ENCODE results near the gene GMPR. TPM values are rescaled to one million over a fixed set of nuclear protein-coding genes. Genes with fewer than 3 reads are reported as not detected.
A peak's percentile ranks its signal among the peaks of the same experiment; 100 is the strongest.

The GMPR gene
- total RNA-seq, 1 donor from 2014 or later: 0.96 TPM

DNA sequence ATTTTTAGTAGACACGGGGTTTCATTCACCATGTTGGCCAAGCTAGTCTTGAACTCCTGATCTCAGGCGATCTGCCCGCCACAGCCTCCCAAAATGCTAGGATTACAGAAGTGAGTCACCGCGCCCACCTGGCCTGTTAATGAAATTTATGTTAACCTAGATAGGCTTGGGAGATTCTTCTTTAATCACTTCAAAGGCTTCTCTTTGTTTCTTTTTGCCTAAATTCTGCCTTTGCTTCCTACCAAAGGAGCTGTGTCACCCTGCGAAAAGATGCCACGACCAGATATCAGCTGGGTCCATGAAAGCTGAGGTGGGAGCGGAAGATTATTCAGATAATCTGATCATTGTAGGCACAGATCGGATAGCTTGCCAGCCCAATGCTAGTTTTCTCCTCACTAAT lies 75.3 kb downstream of the GMPR start:
- H3K27ac Mint-ChIP-seq: no peak overlapping the region
- DNase-seq (ENCODE audit: low spot score): no peak
- H3K27me3 Mint-ChIP-seq (ENCODE audit: insufficient read depth): no peaks in the 10 kb centered on the region
- intact Hi-C loops (cut with micrococcal nuclease): no loop called here
- peaks cover 19% of the 10 kb centered on the region for H3K4me1 Mint-ChIP-seq (ENCODE audit: low read depth)
- H3K9me3 Mint-ChIP-seq: no peaks in the 10 kb centered on the region
- peaks cover 21% of the 10 kb centered on the region for H3K36me3 Mint-ChIP-seq (ENCODE audit: low read depth)
- no peak overlapping the region for H3K4me3 Mint-ChIP-seq

DNA sequence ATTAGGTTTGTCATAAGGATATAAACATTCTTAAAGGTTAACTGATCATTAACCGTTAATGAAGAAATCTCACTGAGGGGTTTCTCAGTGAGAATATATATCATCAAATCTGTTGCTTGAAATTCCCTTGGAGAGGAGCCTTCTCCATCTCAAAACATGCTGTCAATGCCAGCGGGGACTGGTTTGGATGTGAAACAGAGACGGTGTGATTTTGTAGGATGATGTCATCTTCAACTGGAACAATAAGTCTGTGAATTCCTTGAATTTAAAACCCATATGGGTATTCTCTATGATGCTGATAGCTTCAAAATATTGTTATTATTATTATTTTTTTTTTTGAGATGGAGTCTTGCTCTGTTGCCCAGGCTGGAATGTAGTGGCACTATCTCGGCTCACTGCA lies 75.9 kb downstream of the GMPR start:
- no peak overlapping the region for H3K4me3 Mint-ChIP-seq

DNA sequence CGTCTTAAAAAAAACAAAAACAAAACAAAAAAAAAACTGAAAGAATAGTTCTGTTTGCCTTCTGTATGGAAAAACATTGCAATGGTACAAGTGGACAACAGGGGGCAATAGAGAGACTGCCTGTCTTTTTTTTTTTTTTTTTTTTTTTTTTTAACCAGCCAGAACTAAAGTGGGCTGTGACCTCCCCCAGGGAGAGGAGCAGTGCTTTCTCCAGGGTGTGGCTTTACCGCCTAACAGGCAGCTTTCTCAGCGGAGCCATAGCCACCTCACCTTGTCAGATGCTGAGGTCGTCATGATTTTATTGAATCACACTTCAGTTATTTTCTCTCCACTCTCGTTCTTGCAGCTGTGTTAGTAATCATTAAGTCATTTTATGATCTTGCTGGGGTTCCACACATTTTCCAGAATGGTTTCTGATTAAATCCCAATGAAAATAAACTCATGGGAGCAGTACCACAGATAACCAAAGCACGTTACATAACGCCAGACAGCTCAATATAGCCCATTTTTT lies 78.4 kb downstream of the GMPR start:
- peaks cover 48% of the 10 kb centered on the region for H3K4me1 Mint-ChIP-seq (ENCODE audit: low read depth)

More for the DNA sequence above, 75.9 kb downstream of the GMPR start:
- no peak for DNase-seq (ENCODE audit: low spot score)
- Mint-ChIP-seq H3K27me3 (ENCODE audit: insufficient read depth) (no peaks in the 10 kb centered on the region), H3K27ac (no peak overlapping the region), H3K9me3 (no peaks in the 10 kb centered on the region), H3K4me1 (ENCODE audit: low read depth) (peaks cover 24% of the 10 kb centered on the region), H3K36me3 (ENCODE audit: low read depth) (peaks cover 19% of the 10 kb centered on the region)
- intact Hi-C loops (cut with micrococcal nuclease): no loop called here

DNA sequence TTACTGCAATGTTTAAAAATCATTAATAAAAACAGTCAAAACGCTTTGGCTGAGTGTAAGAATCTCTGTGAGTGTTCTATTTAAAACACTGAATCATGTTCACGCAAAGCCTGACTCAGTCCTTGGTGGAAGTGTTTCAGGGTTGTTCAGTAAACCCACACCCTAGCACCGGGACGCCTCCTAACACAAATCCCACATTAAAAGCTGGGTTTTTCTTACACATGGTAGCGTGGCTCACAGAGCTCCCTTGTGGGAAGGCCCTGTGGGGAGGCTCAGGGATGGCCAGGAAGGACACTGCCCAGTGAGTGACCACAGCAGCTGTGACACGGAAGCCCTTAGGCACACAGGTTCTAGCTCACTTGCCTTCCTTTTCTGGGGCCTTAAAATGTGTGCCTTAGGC lies 80.2 kb downstream of the GMPR start:
- H3K27me3 Mint-ChIP-seq (ENCODE audit: insufficient read depth): no peaks in the 10 kb centered on the region
- H3K36me3 Mint-ChIP-seq (ENCODE audit: low read depth): peaks cover 26% of the 10 kb centered on the region
- H3K27ac Mint-ChIP-seq: peak overlapping the region; percentile 81
- H3K9me3 Mint-ChIP-seq: no peaks in the 10 kb centered on the region
- intact Hi-C loops (cut with micrococcal nuclease): no loop called here
- H3K4me3 Mint-ChIP-seq: peak overlapping the region; percentile 11
- H3K4me1 Mint-ChIP-seq (ENCODE audit: low read depth): peaks cover 65% of the 10 kb centered on the region
- DNase-seq (ENCODE audit: low spot score): peak; percentile 18

More for the DNA sequence above, 78.4 kb downstream of the GMPR start:
- H3K27ac Mint-ChIP-seq: no peak overlapping the region
- intact Hi-C loops (cut with micrococcal nuclease): loop anchor here (2.0 kb wide), 1 partner anchor 16 kb away; no protein-coding TSS in a partner anchor
- H3K27me3 Mint-ChIP-seq (ENCODE audit: insufficient read depth): no peaks in the 10 kb centered on the region
- peak; percentile 12 for DNase-seq (ENCODE audit: low spot score)
- H3K4me3 Mint-ChIP-seq: no peak overlapping the region
- no peaks in the 10 kb centered on the region for H3K9me3 Mint-ChIP-seq
- peaks cover 19% of the 10 kb centered on the region for H3K36me3 Mint-ChIP-seq (ENCODE audit: low read depth)

DNA sequence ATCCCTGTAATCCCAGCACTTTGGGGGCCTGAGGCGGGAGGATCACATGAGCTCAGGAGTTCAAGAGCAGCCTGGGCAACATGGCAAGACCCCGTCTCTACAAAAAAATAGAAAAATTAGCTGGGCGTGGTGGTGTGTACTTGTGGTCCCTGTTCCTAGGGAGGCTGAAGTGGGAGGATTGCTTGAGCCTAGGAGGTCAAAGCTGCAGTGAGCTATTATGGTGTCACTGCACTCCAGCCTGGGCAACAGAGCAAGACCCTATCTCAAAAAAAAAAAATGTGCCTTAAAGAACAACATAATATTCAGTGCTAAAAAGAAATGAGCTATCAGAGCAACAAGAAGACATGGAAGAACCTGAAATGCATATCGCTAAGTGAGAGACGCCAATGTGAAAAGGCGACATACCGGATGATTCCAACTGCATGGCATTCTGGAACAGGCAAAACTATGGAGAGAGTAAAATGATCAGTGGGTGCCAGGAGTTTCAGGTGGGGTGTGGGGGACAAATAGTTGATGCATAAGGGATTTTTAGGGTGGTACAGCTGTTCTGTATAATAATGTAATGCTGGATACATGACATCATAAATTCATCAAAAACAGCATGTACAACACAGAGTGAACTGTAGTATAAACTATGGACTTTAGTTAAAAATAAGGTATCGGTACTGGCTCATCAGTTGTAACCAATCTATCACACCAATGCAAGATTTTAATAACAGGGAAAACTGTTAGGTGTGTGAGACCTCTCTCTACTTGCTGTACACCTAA lies 80.8 kb downstream of the GMPR start:
- peak overlapping the region; percentile 81 for H3K27ac Mint-ChIP-seq
- no peak for DNase-seq (ENCODE audit: low spot score)
- H3K4me1 Mint-ChIP-seq (ENCODE audit: low read depth): peaks cover 68% of the 10 kb centered on the region
- no peaks in the 10 kb centered on the region for H3K27me3 Mint-ChIP-seq (ENCODE audit: insufficient read depth)
- no peaks in the 10 kb centered on the region for H3K9me3 Mint-ChIP-seq
- H3K36me3 Mint-ChIP-seq (ENCODE audit: low read depth): peaks cover 25% of the 10 kb centered on the region
- intact Hi-C loops (cut with micrococcal nuclease): no loop called here
- H3K4me3 Mint-ChIP-seq: peak overlapping the region; percentile 56

DNA sequence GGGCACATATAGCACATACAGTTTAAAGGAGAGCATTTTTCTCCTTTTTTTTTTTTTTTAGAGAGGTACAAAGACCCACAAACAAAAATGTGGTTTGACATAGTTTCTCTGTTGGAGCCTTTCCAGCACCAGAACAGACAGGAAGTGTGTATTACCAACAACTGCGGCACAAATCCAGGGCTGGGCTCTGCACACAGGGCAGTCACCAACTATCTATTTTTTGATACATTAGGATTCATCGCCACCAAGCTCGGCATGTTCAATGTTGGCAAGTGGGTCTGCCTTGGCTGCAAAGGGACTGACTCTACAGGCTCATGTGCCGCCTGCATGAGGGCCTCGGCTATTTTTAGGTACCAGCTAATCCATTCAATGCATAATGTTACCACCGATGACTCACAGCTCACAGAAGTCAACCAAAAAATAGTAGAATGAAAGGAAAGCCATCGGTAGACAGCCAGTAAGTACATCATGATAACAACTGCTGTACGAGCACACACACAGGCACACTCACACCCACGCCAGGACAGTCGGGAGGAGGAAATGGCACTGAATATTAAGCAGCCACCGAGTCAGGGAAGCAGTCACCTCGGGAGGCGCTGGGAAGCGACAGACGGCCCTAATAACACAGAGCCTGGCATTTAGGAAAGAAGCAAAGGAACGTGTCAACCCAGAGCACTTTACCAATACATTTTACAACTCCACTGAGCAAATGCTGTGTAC lies 81.6 kb downstream of the GMPR start:
- Mint-ChIP-seq H3K27me3 (ENCODE audit: insufficient read depth) (no peaks in the 10 kb centered on the region), H3K4me3 (peak overlapping the region; percentile 56), H3K36me3 (ENCODE audit: low read depth) (peaks cover 27% of the 10 kb centered on the region), H3K4me1 (ENCODE audit: low read depth) (peaks cover 76% of the 10 kb centered on the region), H3K27ac (peak overlapping the region; percentile 81), H3K9me3 (no peaks in the 10 kb centered on the region)
- DNase-seq (ENCODE audit: low spot score): peak; percentile 65
- intact Hi-C loops (cut with micrococcal nuclease): loop anchor here (1.0 to 10.0 kb wide), 11 partner anchors 81 to 1385 kb away; partner anchors contain the start of genes ATXN1, GMPR and NUP153

DNA sequence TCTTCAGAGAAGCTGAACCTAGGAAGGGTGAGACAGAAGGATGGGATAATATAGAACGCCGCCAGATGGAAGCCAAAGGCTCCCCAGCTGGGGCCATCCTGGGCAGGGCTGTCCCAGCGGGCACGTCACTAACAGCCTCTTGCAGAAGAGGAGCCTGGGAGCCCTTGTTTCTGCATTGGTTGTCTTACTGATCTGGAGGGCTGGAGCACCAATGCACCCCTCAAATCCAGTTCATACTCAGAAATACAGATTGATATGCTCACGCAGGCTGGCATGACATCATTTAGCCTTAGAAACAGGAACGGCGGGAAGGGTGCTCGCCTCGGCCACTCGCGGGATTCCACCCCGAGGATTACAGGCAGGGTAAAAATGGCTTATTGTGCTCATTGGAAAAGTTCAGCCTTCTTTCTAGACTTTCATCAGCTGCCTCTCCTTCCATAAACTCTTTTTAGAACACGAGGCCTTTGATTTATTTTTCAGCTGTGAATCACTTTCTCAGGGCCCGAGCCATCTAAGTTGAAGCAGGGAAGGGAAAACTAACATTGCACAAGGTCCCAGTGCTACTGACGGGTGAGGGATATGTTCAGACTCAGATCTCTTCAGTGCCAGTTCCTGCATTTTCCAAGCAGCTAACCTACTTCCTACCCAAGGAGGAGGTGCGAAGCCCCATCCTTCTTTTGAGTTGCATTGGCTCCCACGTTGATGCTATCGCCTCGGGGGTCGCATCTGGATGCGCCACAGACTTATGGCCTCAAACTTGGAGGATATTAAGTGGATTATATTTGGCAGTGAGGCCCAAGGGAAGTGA lies 82.3 kb downstream of the GMPR start:
- H3K4me3 Mint-ChIP-seq: peak overlapping the region; percentile 56
- H3K4me1 Mint-ChIP-seq (ENCODE audit: low read depth): peaks cover 83% of the 10 kb centered on the region
- H3K9me3 Mint-ChIP-seq: no peaks in the 10 kb centered on the region
- H3K36me3 Mint-ChIP-seq (ENCODE audit: low read depth): peaks cover 26% of the 10 kb centered on the region
- intact Hi-C loops (cut with micrococcal nuclease): loop anchor here (1.0 to 10.0 kb wide), 11 partner anchors 82 to 1384 kb away; partner anchors contain the start of genes ATXN1, GMPR and NUP153
- H3K27me3 Mint-ChIP-seq (ENCODE audit: insufficient read depth): no peaks in the 10 kb centered on the region
- H3K27ac Mint-ChIP-seq: peak overlapping the region; percentile 81
- no peak for DNase-seq (ENCODE audit: low spot score)

DNA sequence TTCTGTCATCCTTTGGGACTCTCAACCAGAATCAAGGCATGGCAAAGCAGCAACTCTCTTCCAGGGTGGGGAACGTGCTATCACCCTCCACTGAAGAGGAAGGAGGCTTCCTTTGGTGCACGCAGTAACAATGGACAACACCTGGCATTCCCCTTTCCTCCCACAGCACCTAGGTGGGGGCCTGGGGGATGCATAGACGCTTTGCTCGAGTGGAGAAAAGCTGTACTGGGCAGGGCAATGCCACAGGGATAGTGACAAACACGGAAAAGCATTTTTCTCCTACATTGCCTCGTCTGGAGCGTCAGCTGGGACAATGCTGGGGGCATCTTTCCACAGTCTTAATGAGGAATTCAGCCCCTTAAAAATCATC lies 82.9 kb downstream of the GMPR start:
- H3K27me3 Mint-ChIP-seq (ENCODE audit: insufficient read depth): no peaks in the 10 kb centered on the region
- no peak overlapping the region for H3K27ac Mint-ChIP-seq
- peaks cover 32% of the 10 kb centered on the region for H3K36me3 Mint-ChIP-seq (ENCODE audit: low read depth)
- DNase-seq (ENCODE audit: low spot score): no peak
- H3K4me3 Mint-ChIP-seq: no peak overlapping the region
- intact Hi-C loops (cut with micrococcal nuclease): loop anchor here (2.0 to 10.0 kb wide), 8 partner anchors 83 to 1383 kb away; partner anchors contain the start of genes GMPR and NUP153
- peaks cover 85% of the 10 kb centered on the region for H3K4me1 Mint-ChIP-seq (ENCODE audit: low read depth)
- no peaks in the 10 kb centered on the region for H3K9me3 Mint-ChIP-seq

DNA sequence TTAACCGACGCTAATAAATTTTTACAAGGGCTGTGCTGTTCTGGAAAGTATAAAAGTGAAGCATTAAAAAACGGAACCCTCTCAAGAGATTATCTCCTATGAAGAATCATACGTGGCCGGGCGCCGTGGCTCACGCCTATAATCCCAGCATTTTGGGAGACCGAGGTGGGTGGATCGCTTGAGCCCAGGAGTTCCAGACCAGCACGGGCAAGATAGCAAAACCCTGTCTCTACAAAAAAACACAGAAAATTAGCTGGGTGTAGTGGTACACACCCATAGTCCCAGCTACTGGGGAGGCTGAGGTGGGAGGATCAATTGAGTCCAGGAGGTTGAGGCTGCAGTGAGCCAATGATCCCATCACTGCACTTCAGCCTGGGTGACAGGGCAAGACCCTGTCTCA lies 83.4 kb downstream of the GMPR start:
- intact Hi-C loops (cut with micrococcal nuclease): loop anchor here (1.0 to 10.0 kb wide), 13 partner anchors 9 to 1383 kb away; partner anchors contain the start of genes GMPR and NUP153
- no peak for DNase-seq (ENCODE audit: low spot score)
- Mint-ChIP-seq H3K27ac (peak overlapping the region; percentile 99), H3K4me3 (no peak overlapping the region), H3K9me3 (no peaks in the 10 kb centered on the region), H3K27me3 (ENCODE audit: insufficient read depth) (no peaks in the 10 kb centered on the region), H3K4me1 (ENCODE audit: low read depth) (peaks cover 84% of the 10 kb centered on the region), H3K36me3 (ENCODE audit: low read depth) (peaks cover 37% of the 10 kb centered on the region)

DNA sequence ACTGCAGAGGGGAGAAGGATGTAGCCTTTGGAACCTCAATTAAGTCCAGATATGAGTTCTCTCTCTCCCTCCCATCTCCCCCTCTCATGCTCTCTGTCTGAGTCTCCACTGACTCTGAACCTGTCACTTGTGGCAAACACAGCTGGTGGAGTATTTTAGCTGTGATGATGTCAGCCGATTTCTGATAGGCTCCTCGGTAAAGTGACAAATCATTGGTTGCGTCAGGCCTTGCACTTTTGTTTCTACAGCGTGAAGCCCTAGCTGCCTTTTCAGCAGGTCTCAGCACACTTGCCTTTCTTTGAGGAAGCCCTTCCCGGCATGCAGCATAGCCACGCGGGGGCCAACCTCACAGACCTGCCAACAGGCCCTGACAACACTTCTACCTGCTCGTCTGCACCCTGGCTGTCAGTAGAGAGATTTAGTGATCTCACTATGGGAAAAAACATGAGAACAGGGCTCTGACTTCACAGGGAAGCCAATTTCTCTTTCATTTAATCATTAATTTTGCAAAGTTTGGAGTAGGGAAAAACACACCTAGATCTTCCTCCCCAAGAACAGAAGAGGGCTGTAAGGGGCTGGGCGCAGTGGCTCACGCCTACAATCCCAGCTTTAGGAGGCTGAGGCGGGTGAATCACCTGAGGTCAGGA lies 84.4 kb downstream of the GMPR start:
- peak overlapping the region; percentile 99 for H3K27ac Mint-ChIP-seq
- no peaks in the 10 kb centered on the region for H3K27me3 Mint-ChIP-seq (ENCODE audit: insufficient read depth)
- peaks cover 36% of the 10 kb centered on the region for H3K36me3 Mint-ChIP-seq (ENCODE audit: low read depth)
- peak; percentile 82 for DNase-seq (ENCODE audit: low spot score)
- peak overlapping the region; percentile 77 for H3K4me3 Mint-ChIP-seq
- intact Hi-C loops (cut with micrococcal nuclease): loop anchor here (1.0 to 10.0 kb wide), 10 partner anchors 9 to 1382 kb away; partner anchors contain the start of gene NUP153
- peaks cover 76% of the 10 kb centered on the region for H3K4me1 Mint-ChIP-seq (ENCODE audit: low read depth)
- H3K9me3 Mint-ChIP-seq: no peaks in the 10 kb centered on the region

DNA sequence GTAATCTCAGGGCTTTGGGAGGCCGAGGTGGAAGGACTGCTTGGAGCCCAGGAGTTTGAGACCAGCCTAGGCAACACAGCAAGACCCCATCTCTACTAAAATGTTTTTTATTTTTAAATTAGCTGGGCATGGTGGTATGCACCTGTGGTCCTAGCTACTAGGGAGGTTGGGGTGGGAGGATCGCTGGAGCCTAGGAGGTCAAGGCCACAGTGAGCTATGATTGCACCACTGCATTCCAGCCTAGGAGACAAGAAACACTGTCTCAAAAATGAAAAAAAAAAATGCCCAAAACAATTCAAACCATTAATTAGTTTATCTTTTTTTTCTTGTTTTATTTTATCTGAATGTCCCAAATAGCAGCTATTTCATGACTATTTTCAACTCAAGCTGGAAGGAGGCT lies 85.8 kb downstream of the GMPR start:
- intact Hi-C loops (cut with micrococcal nuclease): loop anchor here (5.0 to 10.0 kb wide), 5 partner anchors 363 to 1381 kb away; partner anchors contain the start of gene NUP153
- Mint-ChIP-seq H3K27me3 (ENCODE audit: insufficient read depth) (no peaks in the 10 kb centered on the region), H3K9me3 (no peaks in the 10 kb centered on the region), H3K27ac (no peak overlapping the region), H3K4me1 (ENCODE audit: low read depth) (peaks cover 65% of the 10 kb centered on the region), H3K36me3 (ENCODE audit: low read depth) (peaks cover 37% of the 10 kb centered on the region), H3K4me3 (no peak overlapping the region)
- DNase-seq (ENCODE audit: low spot score): no peak

All from activated T-helper 1 cell treated with anti-CD3 and anti-CD28 coated beads, Interleukin-12 subunit alpha, Interleukin-12 subunit beta, Interleukin-2, Interleukin-4 antibody, amounts not matched to agents 30 ng/mL and 10 ng/mL and 1 ng/mL, durations not matched to agents 14 hours and 24 hours and 36 hours (primary cell).